Osteocyte (in vitro differentiated cells): ENCODE measurements around the gene MNX1. TPM values are rescaled to one million over a fixed set of nuclear protein-coding genes. Genes with fewer than 3 reads are reported as not detected.

Experiments used
- DNase-seq: peaks from one replicate; pipeline ENCODE4 v3.0.0; 2021; ENCODE audit warnings: mixed read lengths; ENCODE audit not compliant: unreplicated experiment; ENCODE audit errors: extremely low spot score
- H3K27ac Mint-ChIP-seq: one replicate; pipeline ENCODE4 v1.8.0; 2021; ENCODE audit warnings: mild to moderate bottlenecking, mixed read lengths; ENCODE audit not compliant: unreplicated experiment
- H3K27me3 Mint-ChIP-seq: one replicate; pipeline ENCODE4 v1.8.0; 2021; ENCODE audit warnings: mixed read lengths; ENCODE audit not compliant: unreplicated experiment
- H3K36me3 Mint-ChIP-seq: one replicate; pipeline ENCODE4 v1.8.0; 2021; ENCODE audit warnings: mixed read lengths; ENCODE audit not compliant: unreplicated experiment
- H3K4me1 Mint-ChIP-seq: one replicate; pipeline ENCODE4 v1.8.0; 2021; ENCODE audit warnings: mixed read lengths; ENCODE audit not compliant: unreplicated experiment
- H3K4me3 Mint-ChIP-seq: one replicate; pipeline ENCODE4 v1.8.0; 2021; ENCODE audit warnings: mild to moderate bottlenecking, moderate library complexity, mixed read lengths; ENCODE audit not compliant: unreplicated experiment
- H3K9me3 Mint-ChIP-seq: one replicate; pipeline ENCODE4 v1.8.0; 2021; ENCODE audit warnings: mixed read lengths; ENCODE audit not compliant: unreplicated experiment
- CTCF ChIP-seq: fragments of 200-600 bp; sonication (generic); IDR thresholded peaks from 2 replicates; pipeline ENCODE4 v1.5.0; 2021; ENCODE audit warnings: antibody characterized with exemption, mild to moderate bottlenecking, moderate library complexity
- total RNA-seq: library from RNA; stranded (reverse); gene quantifications from 2 replicates; pipeline ENCODE4 v1.2.1, GENCODE V29; 2021

The MNX1 gene
- total RNA-seq, 1 donor from 2014 or later = not detected

- no peak overlapping the region for H3K27ac Mint-ChIP-seq
- no peak overlapping the region for H3K4me3 Mint-ChIP-seq
- no peaks in the 10 kb centered on the region for H3K36me3 Mint-ChIP-seq
- no peak for TF ChIP-seq CTCF
- no peak for DNase-seq
- H3K9me3 Mint-ChIP-seq = no peaks in the 10 kb centered on the region
- H3K4me1 Mint-ChIP-seq = peaks cover 7% of the 10 kb centered on the region
- H3K27me3 Mint-ChIP-seq = peaks cover 84% of the 10 kb centered on the region
Measured at GRCh38 chr7:157011333-157012112, 1.1 kb upstream of the MNX1 start.

DNA sequence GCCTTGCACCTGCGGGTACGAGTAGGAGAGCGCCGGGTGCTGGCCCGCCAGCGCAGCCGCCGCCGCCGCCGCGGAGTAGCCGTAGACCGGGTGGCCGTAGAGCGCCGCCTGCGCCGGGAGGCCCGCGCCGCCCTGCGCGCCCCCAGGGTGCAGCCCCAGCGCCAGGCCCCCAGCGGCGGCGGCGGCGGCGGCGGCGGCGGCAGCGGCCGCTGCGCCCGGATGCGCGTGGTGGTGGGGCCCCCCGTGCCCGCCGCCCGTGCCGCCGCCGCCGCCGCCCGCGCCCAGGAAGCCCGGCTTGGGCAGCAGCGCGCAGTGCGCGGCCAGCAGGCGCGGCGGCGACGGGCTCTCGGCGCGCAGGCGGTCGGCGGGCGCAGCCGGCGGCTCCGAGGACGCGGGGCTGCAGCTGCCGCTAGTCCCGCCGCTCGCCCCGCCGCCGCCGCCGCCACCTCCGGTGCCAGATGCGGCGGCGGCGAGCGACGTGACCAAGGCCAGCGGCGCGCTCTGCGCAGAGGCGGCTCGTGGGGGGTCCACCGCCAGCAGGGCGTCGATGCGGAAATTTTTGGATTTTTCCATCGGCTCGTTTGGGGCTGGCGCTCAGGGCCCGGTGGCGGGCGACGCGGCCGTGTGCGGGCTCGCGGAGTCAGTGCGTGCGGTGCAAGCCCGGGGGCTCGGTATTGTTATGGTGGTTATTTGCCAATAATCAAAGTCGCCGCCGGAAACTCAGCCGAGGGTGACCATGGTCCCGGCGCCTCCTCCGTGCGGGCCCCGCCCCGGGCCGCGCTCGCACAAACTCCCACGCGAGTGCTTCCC, 480 bp downstream of the MNX1 start:
- Mint-ChIP-seq H3K36me3 (no peaks in the 10 kb centered on the region), H3K27me3 (peaks cover 74% of the 10 kb centered on the region), H3K27ac (no peak overlapping the region), H3K4me3 (peak overlapping the region; percentile 58), H3K9me3 (no peaks in the 10 kb centered on the region), H3K4me1 (peaks cover 9% of the 10 kb centered on the region)
- no peak for TF ChIP-seq CTCF
- no peak for DNase-seq

DNA sequence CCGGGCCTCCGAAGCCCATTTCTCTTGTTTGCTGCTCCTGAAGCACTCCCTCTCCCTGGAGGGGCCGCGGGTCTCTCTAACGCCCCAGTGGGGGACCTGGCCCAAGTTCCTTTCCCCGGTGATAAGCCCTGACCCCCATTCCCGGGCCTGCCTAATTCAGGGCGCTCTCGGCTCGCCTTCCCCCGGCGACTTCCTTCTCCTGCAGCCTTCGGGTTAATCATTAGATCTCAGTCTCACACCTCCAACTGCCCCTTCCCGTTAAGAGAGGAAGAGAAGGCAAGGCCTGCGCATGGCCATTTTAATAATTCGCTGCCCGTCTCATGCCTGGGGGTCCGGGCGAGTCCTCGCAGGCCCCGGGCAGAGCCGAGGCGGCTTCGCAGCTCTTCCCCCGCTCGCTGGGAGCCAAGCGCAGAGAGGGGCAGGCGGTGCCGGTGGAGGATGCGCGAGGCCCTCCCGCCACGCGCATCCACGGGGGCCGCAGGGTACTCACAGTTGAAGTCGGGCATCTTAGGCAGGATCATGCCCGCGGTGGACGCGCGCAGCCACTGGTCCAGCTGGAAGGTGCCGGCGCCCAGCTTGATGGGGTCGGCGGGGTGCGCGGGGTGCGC, 1.2 kb downstream of the MNX1 start:
- peaks cover 74% of the 10 kb centered on the region for H3K27me3 Mint-ChIP-seq
- no peaks in the 10 kb centered on the region for H3K36me3 Mint-ChIP-seq
- peaks cover 13% of the 10 kb centered on the region for H3K4me1 Mint-ChIP-seq
- TF ChIP-seq CTCF = no peak
- no peak for DNase-seq
- peak overlapping the region; percentile 58 for H3K4me3 Mint-ChIP-seq
- H3K27ac Mint-ChIP-seq = no peak overlapping the region
- H3K9me3 Mint-ChIP-seq = no peaks in the 10 kb centered on the region

DNA sequence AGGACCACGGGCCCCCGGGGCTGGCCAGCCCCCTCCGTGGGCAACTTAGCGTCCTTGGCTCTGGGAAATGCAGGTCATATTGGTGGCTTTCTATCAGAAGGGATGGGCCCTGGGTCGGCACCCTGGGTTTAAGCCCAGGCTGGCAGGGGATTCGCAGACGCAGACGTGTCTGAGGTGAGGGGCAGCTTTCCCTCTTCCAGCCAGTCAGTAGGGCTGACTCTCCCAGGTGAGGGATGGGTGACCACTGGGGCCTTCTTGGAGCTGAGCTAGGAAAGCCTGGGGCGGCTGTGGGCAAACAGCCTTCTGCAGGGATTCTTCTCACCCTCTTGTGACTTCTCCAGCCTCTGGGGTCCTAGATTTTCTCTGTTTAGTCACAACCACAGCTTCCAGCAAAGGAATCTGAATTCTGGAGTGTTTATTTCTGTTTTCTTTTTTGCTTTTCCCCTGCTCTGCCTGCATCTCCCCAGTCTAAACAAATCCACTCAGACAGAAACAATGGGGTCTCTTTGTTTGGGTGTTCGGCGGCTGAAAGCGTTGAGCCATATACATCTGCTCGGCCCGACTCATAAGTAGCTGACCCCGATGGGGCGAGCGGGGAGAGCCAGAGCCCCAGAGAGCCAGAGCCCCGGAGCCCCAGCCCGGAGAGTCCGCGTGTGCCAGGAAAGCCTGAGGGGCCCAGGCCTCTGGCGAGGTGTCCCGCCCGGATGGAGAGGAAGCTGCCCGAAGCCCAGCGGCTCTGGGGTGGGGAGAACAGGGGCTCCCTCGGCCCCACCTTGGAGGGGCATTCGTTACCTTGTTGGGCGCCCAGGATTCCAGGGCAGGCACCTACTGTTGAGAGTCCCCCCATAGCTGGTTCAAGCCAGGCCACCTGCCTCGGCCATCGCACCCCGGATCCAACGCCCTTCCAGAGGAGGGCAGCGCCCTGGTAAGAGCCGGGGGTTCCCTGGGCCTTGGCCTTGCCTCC, 2.0 kb downstream of the MNX1 start:
- H3K27ac Mint-ChIP-seq = no peak overlapping the region
- peaks cover 73% of the 10 kb centered on the region for H3K27me3 Mint-ChIP-seq
- no peaks in the 10 kb centered on the region for H3K36me3 Mint-ChIP-seq
- no peak for TF ChIP-seq CTCF
- H3K9me3 Mint-ChIP-seq = no peaks in the 10 kb centered on the region
- DNase-seq = peak; percentile 84
- peaks cover 20% of the 10 kb centered on the region for H3K4me1 Mint-ChIP-seq
- H3K4me3 Mint-ChIP-seq = no peak overlapping the region
